IPS-NIHi11 (cell line): ENCODE data around the gene ALKBH7.
"Not testable (repeated sequence)": the region's sequence is repeated elsewhere in the genome, so short reads cannot be mapped to it uniquely, and the experiment has no call there.

Source experiments
- DNase-seq: peaks from one replicate; pipeline ENCODE4 v3.0.0; 2012; ENCODE audit warnings: mixed read lengths, low spot score

Gene ALKBH7

GRCh38 chr19:6400062-6400944 is 27.7 kb downstream of the ALKBH7 start:
- DNase-seq: not testable (repeated sequence)

- no peak for DNase-seq
These were observed 29.5 kb downstream of the ALKBH7 start for GRCh38 chr19:6402058-6402457.

- no peak for DNase-seq
These were observed 30.4 kb downstream of the ALKBH7 start for GRCh38 chr19:6402837-6403608.

- DNase-seq: no peak
These were observed 33.8 kb downstream of the ALKBH7 start for GRCh38 chr19:6406401-6406800.

GRCh38 chr19:6409346-6409745 is 36.8 kb downstream of the ALKBH7 start:
- DNase-seq: no peak

GRCh38 chr19:6412061-6412446 is 39.5 kb downstream of the ALKBH7 start:
- no peak for DNase-seq

GRCh38 chr19:6412447-6413091 is 40.0 kb downstream of the ALKBH7 start:
- DNase-seq: peak; percentile 90

GRCh38 chr19:6413291-6413690 is 40.7 kb downstream of the ALKBH7 start:
- no peak for DNase-seq

GRCh38 chr19:6413721-6414643 is 41.4 kb downstream of the ALKBH7 start:
- peak; percentile 61 for DNase-seq

GRCh38 chr19:6414793-6415590 is 42.4 kb downstream of the ALKBH7 start:
- no peak for DNase-seq

GRCh38 chr19:6415591-6416190 is 43.1 kb downstream of the ALKBH7 start:
- no peak for DNase-seq

GRCh38 chr19:6416658-6417405 is 44.2 kb downstream of the ALKBH7 start:
- DNase-seq: no peak

- DNase-seq: peak; percentile 75
These were observed 45.3 kb downstream of the ALKBH7 start for GRCh38 chr19:6417713-6418561.

- DNase-seq: no peak
These were observed 46.0 kb downstream of the ALKBH7 start for GRCh38 chr19:6418562-6418932.

- DNase-seq: no peak
These were observed 48.8 kb downstream of the ALKBH7 start for GRCh38 chr19:6421075-6422014.

GRCh38 chr19:6423499-6424194 is 51.1 kb downstream of the ALKBH7 start:
- DNase-seq: peak; percentile 71
